ENCODE measurements around the gene NAT14. TPM values are rescaled to one million over a fixed set of nuclear protein-coding genes. Genes with fewer than 3 reads are reported as not detected.
"Not testable (repeated sequence)": the region's sequence is repeated elsewhere in the genome, so short reads cannot be mapped to it uniquely, and the experiment has no call there.

NAT14 gene
- polyA plus RNA-seq, 1 donor, result 27.0 TPM

- DNase-seq (ENCODE audit: low read depth), result peak; percentile 88
Measured at GRCh38 chr19:55486971-55487923, 2.3 kb downstream of the NAT14 start.

GRCh38 chr19:55487924-55488687 lies 3.1 kb downstream of the NAT14 start, which contains the start of gene SSC5D:
SSC5D (plus strand) TSS chr19:55488436; CDS start chr19:55488590, 154 bp downstream.
- no peak for DNase-seq (ENCODE audit: low read depth)

- no peak for DNase-seq (ENCODE audit: low read depth)
Measured at GRCh38 chr19:55488986-55489710, 4.2 kb downstream of the NAT14 start.

- DNase-seq (ENCODE audit: low read depth), result no peak
Measured at GRCh38 chr19:55489711-55490477, 4.9 kb downstream of the NAT14 start.

GRCh38 chr19:55490478-55491432 lies 5.8 kb downstream of the NAT14 start:
- no peak for DNase-seq (ENCODE audit: low read depth)

GRCh38 chr19:55491546-55492360 lies 6.8 kb downstream of the NAT14 start:
- no peak for DNase-seq (ENCODE audit: low read depth)

- no peak for DNase-seq (ENCODE audit: low read depth)
Measured at GRCh38 chr19:55492362-55492944, 7.5 kb downstream of the NAT14 start.

GRCh38 chr19:55493052-55493644 lies 8.2 kb downstream of the NAT14 start:
- DNase-seq (ENCODE audit: low read depth), result no peak

GRCh38 chr19:55493645-55494171 lies 8.7 kb downstream of the NAT14 start:
- DNase-seq (ENCODE audit: low read depth), result no peak

GRCh38 chr19:55494172-55494761 lies 9.3 kb downstream of the NAT14 start:
- no peak for DNase-seq (ENCODE audit: low read depth)

- no peak for DNase-seq (ENCODE audit: low read depth)
Measured at GRCh38 chr19:55495646-55496349, 10.8 kb downstream of the NAT14 start.

GRCh38 chr19:55496820-55497219 lies 11.8 kb downstream of the NAT14 start:
- not testable (repeated sequence) for DNase-seq (ENCODE audit: low read depth)

GRCh38 chr19:55497763-55498162 lies 12.8 kb downstream of the NAT14 start:
- no peak for DNase-seq (ENCODE audit: low read depth)

- DNase-seq (ENCODE audit: low read depth), result no peak
Measured at GRCh38 chr19:55498246-55498840, 13.4 kb downstream of the NAT14 start.

GRCh38 chr19:55500368-55500952 lies 15.5 kb downstream of the NAT14 start:
- no peak for DNase-seq (ENCODE audit: low read depth)

Data from forelimb muscle (tissue), 1 donor.